ENCODE results near the gene OR8S1.
"Not testable (repeated sequence)": the region's sequence is repeated elsewhere in the genome, so short reads cannot be mapped to it uniquely, and the experiment has no call there.

OR8S1 gene

GRCh38 chr12:48553666-48554343 is 28.4 kb downstream of the OR8S1 start:
- DNase-seq (ENCODE audit: extremely low spot score, insufficient read length, low read depth), result not testable (repeated sequence)

GRCh38 chr12:48556631-48557030 is 31.2 kb downstream of the OR8S1 start:
- FAIRE-seq, result no peak
- DNase-seq (ENCODE audit: extremely low spot score, insufficient read length, low read depth), result no peak

More at GRCh38 chr12:48553666-48554343, 28.4 kb downstream of the OR8S1 start:
- FAIRE-seq, result not testable (repeated sequence)

DNA sequence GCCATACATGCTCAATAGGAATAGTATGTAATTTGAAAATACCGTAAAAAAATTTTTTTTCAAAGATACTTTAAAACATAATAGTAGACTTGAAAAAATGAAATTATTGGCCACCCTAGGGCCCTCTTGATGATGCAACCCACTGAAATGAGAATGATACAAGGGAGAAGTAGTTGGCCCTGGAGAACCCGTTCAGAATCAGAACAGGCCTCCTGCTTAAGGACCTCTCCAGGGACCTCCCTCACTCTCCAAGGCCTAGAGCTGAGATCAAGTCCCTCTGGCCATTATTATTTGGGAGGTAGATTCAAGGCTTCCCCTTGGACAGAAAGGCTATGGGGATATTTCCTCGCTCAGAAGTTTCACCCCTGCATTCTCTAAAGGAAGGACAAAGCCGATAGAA is 32.5 kb downstream of the OR8S1 start:
- no peak for DNase-seq (ENCODE audit: extremely low spot score, insufficient read length, low read depth)
- no peak for FAIRE-seq

DNA sequence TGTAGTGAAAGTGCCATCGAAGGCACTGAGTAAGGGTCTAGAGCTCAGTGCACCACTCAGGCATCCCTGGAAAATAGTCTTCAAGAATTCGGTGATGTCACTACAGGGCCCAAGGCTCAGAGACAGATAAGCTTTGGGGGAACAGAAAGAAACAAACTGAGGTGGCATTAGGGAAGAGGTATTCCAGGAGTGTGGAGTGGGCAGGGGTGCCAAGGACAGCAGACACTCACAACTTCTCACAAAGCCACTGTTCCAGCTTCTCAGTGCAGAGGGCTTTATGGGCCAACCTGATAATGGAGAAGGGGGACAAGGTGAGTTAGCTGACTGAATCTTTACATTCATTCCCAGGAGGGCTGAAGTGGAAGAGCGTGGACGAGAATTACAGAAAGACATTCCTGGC is 42.3 kb downstream of the OR8S1 start:
- DNase-seq (ENCODE audit: extremely low spot score, insufficient read length, low read depth) (no peak), FAIRE-seq (no peak)

GRCh38 chr12:48569946-48570345 is 44.5 kb downstream of the OR8S1 start, which contains the start of gene LALBA:
TSS of gene LALBA (minus strand) at chr12:48570046. CDS start at chr12:48570020, 26 bp downstream.
- FAIRE-seq, result no peak

GRCh38 chr12:48572326-48572725 is 46.9 kb downstream of the OR8S1 start:
- no peak for DNase-seq (ENCODE audit: extremely low spot score, insufficient read length, low read depth)
- FAIRE-seq, result no peak

More at GRCh38 chr12:48569946-48570345, 44.5 kb downstream of the OR8S1 start, which contains the start of gene LALBA:
- no peak for DNase-seq (ENCODE audit: extremely low spot score, insufficient read length, low read depth)
